Aorta (tissue), 5 donors: ENCODE data around the gene SCYGR3. TPM values are rescaled to one million over a fixed set of nuclear protein-coding genes. Genes with fewer than 3 reads are reported as not detected.
A peak's percentile ranks its signal among the peaks of the same experiment; 100 is the strongest.
"Not testable (repeated sequence)": the region's sequence is repeated elsewhere in the genome, so short reads cannot be mapped to it uniquely, and the experiment has no call there.

ENCODE experiments used
- ATAC-seq: fragments of 200-7000 bp; cut with Tn5 transposase; one replicate; pipeline ENCODE4 v1.9.1; 2022; ENCODE audit warnings: moderate library complexity; ENCODE audit not compliant: low FRiP score
- DNase-seq, 2 donors: peaks; one replicate each; pipeline ENCODE4 v3.0.0-alpha.2; 2020
- H3K27ac ChIP-seq, 2 donors: one replicate each; pipeline ENCODE4 v1.5.1; 2013; ENCODE audit warnings: low read length in 2 of 2, mild to moderate bottlenecking in 2 of 2, moderate library complexity in 2 of 2, control low read depth in 1 of 2, inconsistent platforms in 1 of 2, low read depth in 1 of 2
- H3K27me3 ChIP-seq, 2 donors: one replicate each; pipeline ENCODE4 v1.6.1; 2013; ENCODE audit warnings: control low read depth in 1 of 2, low read length in 1 of 2, mild to moderate bottlenecking in 1 of 2, moderate library complexity in 1 of 2; ENCODE audit not compliant: insufficient read depth in 2 of 2, control insufficient read depth in 1 of 2
- H3K36me3 ChIP-seq, 2 donors: one replicate each; pipeline ENCODE4 v1.6.1; 2013; ENCODE audit warnings: control low read depth in 1 of 2, low read length in 1 of 2, mild to moderate bottlenecking in 1 of 2; ENCODE audit not compliant: insufficient read depth in 2 of 2, control insufficient read depth in 1 of 2
- H3K4me1 ChIP-seq, 2 donors: one replicate each; pipeline ENCODE4 v1.6.1; 2013; ENCODE audit warnings: low read length in 2 of 2, control low read depth in 1 of 2, mild to moderate bottlenecking in 1 of 2, moderate library complexity in 1 of 2; ENCODE audit not compliant: insufficient read depth in 2 of 2, control insufficient read depth in 1 of 2
- H3K4me3 ChIP-seq, 2 donors: one replicate each; pipeline ENCODE4 v1.5.1; 2013; ENCODE audit warnings: low read length in 2 of 2, control low read depth in 1 of 2, mild to moderate bottlenecking in 1 of 2
- H3K9me3 ChIP-seq: one replicate; pipeline ENCODE4 v1.6.1; 2013; ENCODE audit warnings: mild to moderate bottlenecking, low read length; ENCODE audit not compliant: control insufficient read depth
- WGBS, 2 donors: extraction: QIAGEN DNeasy Blood & Tissue Kit; methylation state at CpG; one replicate each; pipeline ENCODE4 v1.1.7; 2013; 5-methylcytosine and 5-hydroxymethylcytosine counted together
- intact Hi-C, 2 donors: fragments of 100-400 bp; cut with DNase I; formaldehyde crosslinking; loops; one replicate each; pipeline versions ENCODE4 v1.14.2 to v1.15.0; 2022
- polyA plus RNA-seq, 2 donors: library from polyadenylated mRNA; stranded (reverse); fragments of 200-250 nt; gene quantifications; one replicate each; pipeline ENCODE4 v1.2.3, GENCODE V29; 2013
- total RNA-seq, 2 donors: library from RNA; stranded (reverse); fragmentation: NEBNext Ultra II Directional; extraction: Animal tissue kit (Norgen Biotek cat#: 25700); gene quantifications; one replicate each; pipeline ENCODE4 v1.2.1, GENCODE V29; 2021
- donor health status: healthy with polysubstance abuse.
- donor health status: Bipolar disorder and iron deficiency.
- donor health status: DM: no; HTN: no; CAD: no.
- donor health status: DM: no; HTN: no; CAD: no.
- donor health status: DM: yes; HTN: yes; CAD: no.

SCYGR3 gene
- total and polyA plus RNA-seq, 4 donors, result not detected

GRCh38 chr2:227608561-227609338, 5.9 kb downstream of the SCYGR3 start:
- no peaks in the 10 kb centered on the region for H3K4me1 ChIP-seq
- no peak for DNase-seq
- H3K27ac ChIP-seq, result no peak overlapping the region
- no peaks in the 10 kb centered on the region for H3K9me3 ChIP-seq
- no peak for ATAC-seq
- 83 to 88% methylated on average over 16 of the region's 16 CpGs for WGBS, 2 donors
- H3K27me3 ChIP-seq, result no peaks in the 10 kb centered on the region
- H3K4me3 ChIP-seq, result no peak overlapping the region
- no peaks in the 10 kb centered on the region for H3K36me3 ChIP-seq
- intact Hi-C loops, result no loop called here

GRCh38 chr2:227607941-227608340, 6.7 kb downstream of the SCYGR3 start:
- no peaks in the 10 kb centered on the region for H3K9me3 ChIP-seq
- no peaks in the 10 kb centered on the region for H3K4me1 ChIP-seq
- H3K4me3 ChIP-seq, result no peak overlapping the region
- no peaks in the 10 kb centered on the region for H3K27me3 ChIP-seq
- H3K36me3 ChIP-seq, result no peaks in the 10 kb centered on the region
- no peak for ATAC-seq
- H3K27ac ChIP-seq, result no peak overlapping the region
- DNase-seq, result no peak
- intact Hi-C loops, result no loop called here
- 55 to 68% methylated on average over 3 of the region's 3 CpGs for WGBS, 2 donors

GRCh38 chr2:227606476-227606875, 8.2 kb downstream of the SCYGR3 start:
- no peaks in the 10 kb centered on the region for H3K9me3 ChIP-seq
- no peak for DNase-seq
- no peaks in the 10 kb centered on the region for H3K36me3 ChIP-seq
- H3K27me3 ChIP-seq, result no peaks in the 10 kb centered on the region
- intact Hi-C loops, result no loop called here
- no peak overlapping the region for H3K4me3 ChIP-seq
- H3K4me1 ChIP-seq, result no peaks in the 10 kb centered on the region
- H3K27ac ChIP-seq, result no peak overlapping the region
- WGBS, 2 donors, result 29 to 48% methylated on average over 1 of the region's 1 CpG
- ATAC-seq, result peak; percentile 27

- no peaks in the 10 kb centered on the region for H3K4me1 ChIP-seq
- no peaks in the 10 kb centered on the region for H3K36me3 ChIP-seq
- DNase-seq, result no peak
- WGBS, 2 donors, result 73 to 74% methylated on average over 3 of the region's 3 CpGs
- H3K4me3 ChIP-seq, result no peak overlapping the region
- H3K9me3 ChIP-seq, result no peaks in the 10 kb centered on the region
- no peak for ATAC-seq
- intact Hi-C loops, result no loop called here
- no peaks in the 10 kb centered on the region for H3K27me3 ChIP-seq
- H3K27ac ChIP-seq, result no peak overlapping the region
Measured at GRCh38 chr2:227602358-227602757, 12.3 kb downstream of the SCYGR3 start.

- ATAC-seq, intact Hi-C loops, H3K4me3 ChIP-seq, H3K27me3 ChIP-seq, H3K36me3 ChIP-seq, H3K9me3 ChIP-seq, DNase-seq, H3K27ac ChIP-seq, H3K4me1 ChIP-seq: not testable (repeated sequence)
- 79 to 82% methylated on average over 9 to 16 of the region's 16 CpGs for WGBS, 2 donors
Measured at GRCh38 chr2:227598835-227599503, 15.7 kb downstream of the SCYGR3 start, which contains the start of gene SCYGR2. Gene SCYGR2 (plus strand): TSS chr2:227598893. CDS start chr2:227598893, 0 bp downstream.

- DNase-seq (no peak), ATAC-seq (no peak)
- WGBS, 2 donors, result 58 to 67% methylated on average over 4 of the region's 4 CpGs
- no peaks in the 10 kb centered on the region for H3K36me3 ChIP-seq
- H3K4me3 ChIP-seq, result no peak overlapping the region
- no peaks in the 10 kb centered on the region for H3K9me3 ChIP-seq
- intact Hi-C loops, result no loop called here
- no peak overlapping the region for H3K27ac ChIP-seq
- H3K4me1 ChIP-seq, result no peaks in the 10 kb centered on the region
- H3K27me3 ChIP-seq, result no peaks in the 10 kb centered on the region
Measured at GRCh38 chr2:227597998-227598397, 16.6 kb downstream of the SCYGR3 start.

GRCh38 chr2:227597036-227597435, 17.6 kb downstream of the SCYGR3 start:
- DNase-seq, result no peak
- ATAC-seq, result no peak
- no peak overlapping the region for H3K27ac ChIP-seq
- no peak overlapping the region for H3K4me3 ChIP-seq
- intact Hi-C loops, result no loop called here
- no peaks in the 10 kb centered on the region for H3K36me3 ChIP-seq
- no peaks in the 10 kb centered on the region for H3K27me3 ChIP-seq
- no peaks in the 10 kb centered on the region for H3K9me3 ChIP-seq
- H3K4me1 ChIP-seq, result no peaks in the 10 kb centered on the region

GRCh38 chr2:227595797-227596196, 18.8 kb downstream of the SCYGR3 start:
- intact Hi-C loops, result no loop called here
- Histone ChIP-seq H3K4me3 (no peak overlapping the region), H3K27me3 (no peaks in the 10 kb centered on the region), H3K4me1 (no peaks in the 10 kb centered on the region), H3K36me3 (no peaks in the 10 kb centered on the region), H3K27ac (no peak overlapping the region), H3K9me3 (no peaks in the 10 kb centered on the region)
- DNase-seq (no peak), ATAC-seq (no peak)
- WGBS, 2 donors, result 53 to 71% methylated on average over 2 to 4 of the region's 4 CpGs
